ENCODE measurements around the gene IFT88. TPM values are rescaled to one million over a fixed set of nuclear protein-coding genes. Genes with fewer than 3 reads are reported as not detected.

Gene IFT88
- total RNA-seq, 1 experiment from 2014 or later: 12.3 TPM

GRCh38 chr13:20706661-20707060 lies 139.7 kb downstream of the IFT88 start:
- ChIA-PET POLR2A (no interaction called here), CTCF (no interaction called here)
- intact Hi-C loops (cut with micrococcal nuclease; ENCODE audit: unreplicated experiment): no loop called here
- DNase-seq (ENCODE audit: low read depth, low spot score) (no peak), ATAC-seq (no peak)
- Histone ChIP-seq H3K4me1 (ENCODE audit: control insufficient read depth, insufficient read depth, low read length) (no peaks in the 10 kb centered on the region; the same call in 1 of the 2 replicates), H3K4me3 (ENCODE audit: low read depth in 2 of 2, low read length in 2 of 2) (no peak overlapping the region), H3K9me3 (ENCODE audit: control insufficient read depth, insufficient read depth, low read depth, low read length) (no peaks in the 10 kb centered on the region), H3K27me3 (ENCODE audit: control insufficient read depth, insufficient read depth, low read length) (peaks cover 3% of the 10 kb centered on the region; the same call in 1 of the 2 replicates), H3K36me3 (ENCODE audit: control insufficient read depth, insufficient read depth, low read length) (no peaks in the 10 kb centered on the region), H3K27ac (ENCODE audit: low read length) (no peak overlapping the region)
- no TSS peak for BruUV-seq (replicated peaks)
- TF ChIP-seq CTCF (IDR thresholded peaks at IDR 0.05) (no peak), SIN3A (IDR thresholded peaks at IDR 0.05; ENCODE audit: borderline replicate concordance, insufficient read depth, low read depth, low read length) (no peak), POLR2AphosphoS5 (IDR thresholded peaks at IDR 0.05; ENCODE audit: low read depth, low read length) (no peak), TCF7L2 (IDR thresholded peaks at IDR 0.05; ENCODE audit: low read depth, low read length) (no peak)
- TF ChIP-seq, protein P1, sequence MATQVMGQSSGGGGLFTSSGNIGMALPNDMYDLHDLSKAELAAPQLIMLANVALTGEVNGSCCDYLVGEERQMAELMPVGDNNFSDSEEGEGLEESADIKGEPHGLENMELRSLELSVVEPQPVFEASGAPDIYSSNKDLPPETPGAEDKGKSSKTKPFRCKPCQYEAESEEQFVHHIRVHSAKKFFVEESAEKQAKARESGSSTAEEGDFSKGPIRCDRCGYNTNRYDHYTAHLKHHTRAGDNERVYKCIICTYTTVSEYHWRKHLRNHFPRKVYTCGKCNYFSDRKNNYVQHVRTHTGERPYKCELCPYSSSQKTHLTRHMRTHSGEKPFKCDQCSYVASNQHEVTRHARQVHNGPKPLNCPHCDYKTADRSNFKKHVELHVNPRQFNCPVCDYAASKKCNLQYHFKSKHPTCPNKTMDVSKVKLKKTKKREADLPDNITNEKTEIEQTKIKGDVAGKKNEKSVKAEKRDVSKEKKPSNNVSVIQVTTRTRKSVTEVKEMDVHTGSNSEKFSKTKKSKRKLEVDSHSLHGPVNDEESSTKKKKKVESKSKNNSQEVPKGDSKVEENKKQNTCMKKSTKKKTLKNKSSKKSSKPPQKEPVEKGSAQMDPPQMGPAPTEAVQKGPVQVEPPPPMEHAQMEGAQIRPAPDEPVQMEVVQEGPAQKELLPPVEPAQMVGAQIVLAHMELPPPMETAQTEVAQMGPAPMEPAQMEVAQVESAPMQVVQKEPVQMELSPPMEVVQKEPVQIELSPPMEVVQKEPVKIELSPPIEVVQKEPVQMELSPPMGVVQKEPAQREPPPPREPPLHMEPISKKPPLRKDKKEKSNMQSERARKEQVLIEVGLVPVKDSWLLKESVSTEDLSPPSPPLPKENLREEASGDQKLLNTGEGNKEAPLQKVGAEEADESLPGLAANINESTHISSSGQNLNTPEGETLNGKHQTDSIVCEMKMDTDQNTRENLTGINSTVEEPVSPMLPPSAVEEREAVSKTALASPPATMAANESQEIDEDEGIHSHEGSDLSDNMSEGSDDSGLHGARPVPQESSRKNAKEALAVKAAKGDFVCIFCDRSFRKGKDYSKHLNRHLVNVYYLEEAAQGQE (IDR thresholded peaks at IDR 0.05; ENCODE audit: insufficient read depth in 1 of 2, low read depth in 2 of 2, low read length in 1 of 2): no peak
- in situ Hi-C loops (cut with HindIII; ENCODE audit: low pct_unique_long_range_greater_than_20kb, low sequenced_read_pairs): no loop called here

DNA sequence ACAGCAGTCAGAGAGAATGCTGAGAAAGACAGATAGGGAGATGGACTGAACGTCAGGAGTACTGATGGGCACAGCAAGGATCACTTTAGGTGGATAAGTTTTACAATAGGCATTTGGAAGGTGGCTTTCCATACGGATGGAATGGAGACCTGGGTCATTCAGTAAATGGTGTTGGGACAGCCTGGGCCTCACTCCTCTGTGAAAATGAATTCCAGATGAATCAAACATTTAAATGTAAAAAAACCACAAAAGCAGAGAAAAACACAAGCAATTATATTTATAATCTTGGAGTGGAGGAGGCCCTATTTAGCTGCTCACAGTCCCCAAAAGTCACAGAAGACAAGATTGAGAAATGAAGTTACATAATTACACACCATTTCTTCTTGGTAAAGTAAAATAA lies 141.3 kb downstream of the IFT88 start:
- Histone ChIP-seq H3K4me3 (ENCODE audit: low read depth in 2 of 2, low read length in 2 of 2) (no peak overlapping the region), H3K36me3 (ENCODE audit: control insufficient read depth, insufficient read depth, low read length) (no peaks in the 10 kb centered on the region), H3K4me1 (ENCODE audit: control insufficient read depth, insufficient read depth, low read length) (peaks cover 1% of the 10 kb centered on the region), H3K27me3 (ENCODE audit: control insufficient read depth, insufficient read depth, low read length) (no peaks in the 10 kb centered on the region), H3K9me3 (ENCODE audit: control insufficient read depth, insufficient read depth, low read depth, low read length) (no peaks in the 10 kb centered on the region), H3K27ac (ENCODE audit: low read length) (no peak overlapping the region)
- no peak for DNase-seq (ENCODE audit: low read depth, low spot score)
- TF ChIP-seq POLR2AphosphoS5 (IDR thresholded peaks at IDR 0.05; ENCODE audit: low read depth, low read length) (no peak), CTCF (IDR thresholded peaks at IDR 0.05) (no peak)
- BruUV-seq (replicated peaks): no TSS peak
- POLR2A ChIA-PET: no interaction called here
- CTCF ChIA-PET: no interaction called here
- intact Hi-C loops (cut with micrococcal nuclease; ENCODE audit: unreplicated experiment) (no loop called here), in situ Hi-C loops (cut with HindIII; ENCODE audit: low pct_unique_long_range_greater_than_20kb, low sequenced_read_pairs) (no loop called here)
- no peak for ATAC-seq

Data from Panc1 (cell line).